Measurements from ENCODE around the gene INPP4A. TPM values are rescaled to one million over a fixed set of nuclear protein-coding genes. Genes with fewer than 3 reads are reported as not detected.

The INPP4A gene
- 10.1 and 13.2 TPM in 2 replicates for total RNA-seq

GRCh38 chr2:98444436-98445176 is at the start of gene INPP4A:
INPP4A (plus strand) TSS chr2:98444858; CDS start chr2:98520049, 75,191 bp downstream.

GRCh38 chr2:98608116-98608961 is 163.7 kb downstream of the INPP4A start, which contains the start of the genes COA5 and UNC50:
COA5 (minus strand) TSS chr2:98608512; CDS start chr2:98608405, 107 bp downstream.
UNC50 (plus strand) TSS chr2:98608589; CDS start chr2:98609760, 1,171 bp downstream.

Other genes starting within 250 kb of the INPP4A start
- gene CNGA3, start 98.4 kb upstream of the INPP4A start, total RNA-seq: not detected in 2 replicates
- 16.6 and 17.2 TPM in 2 replicates for gene COA5, start 163.7 kb downstream of the INPP4A start, total RNA-seq
- 47.1 and 49.7 TPM in 2 replicates for gene UNC50, start 163.7 kb downstream of the INPP4A start, total RNA-seq